ENCODE results near the gene PDLIM4.

GRCh38 chr5:132238169-132238744 is 19.2 kb upstream of the PDLIM4 start:
- TF ChIP-seq, protein P1, sequence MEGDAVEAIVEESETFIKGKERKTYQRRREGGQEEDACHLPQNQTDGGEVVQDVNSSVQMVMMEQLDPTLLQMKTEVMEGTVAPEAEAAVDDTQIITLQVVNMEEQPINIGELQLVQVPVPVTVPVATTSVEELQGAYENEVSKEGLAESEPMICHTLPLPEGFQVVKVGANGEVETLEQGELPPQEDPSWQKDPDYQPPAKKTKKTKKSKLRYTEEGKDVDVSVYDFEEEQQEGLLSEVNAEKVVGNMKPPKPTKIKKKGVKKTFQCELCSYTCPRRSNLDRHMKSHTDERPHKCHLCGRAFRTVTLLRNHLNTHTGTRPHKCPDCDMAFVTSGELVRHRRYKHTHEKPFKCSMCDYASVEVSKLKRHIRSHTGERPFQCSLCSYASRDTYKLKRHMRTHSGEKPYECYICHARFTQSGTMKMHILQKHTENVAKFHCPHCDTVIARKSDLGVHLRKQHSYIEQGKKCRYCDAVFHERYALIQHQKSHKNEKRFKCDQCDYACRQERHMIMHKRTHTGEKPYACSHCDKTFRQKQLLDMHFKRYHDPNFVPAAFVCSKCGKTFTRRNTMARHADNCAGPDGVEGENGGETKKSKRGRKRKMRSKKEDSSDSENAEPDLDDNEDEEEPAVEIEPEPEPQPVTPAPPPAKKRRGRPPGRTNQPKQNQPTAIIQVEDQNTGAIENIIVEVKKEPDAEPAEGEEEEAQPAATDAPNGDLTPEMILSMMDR (conservative IDR thresholded peaks at IDR 0.05), result peak; percentile 89
- TF ChIP-seq EZH2 (IDR thresholded peaks at IDR 0.05; ENCODE audit: low read depth), result no peak
